ENCODE data around the gene SEC16B. TPM values are rescaled to one million over a fixed set of nuclear protein-coding genes. Genes with fewer than 3 reads are reported as not detected.

SEC16B gene
- total RNA-seq, 1 donor from 2014 or later: 2.2 TPM

DNA sequence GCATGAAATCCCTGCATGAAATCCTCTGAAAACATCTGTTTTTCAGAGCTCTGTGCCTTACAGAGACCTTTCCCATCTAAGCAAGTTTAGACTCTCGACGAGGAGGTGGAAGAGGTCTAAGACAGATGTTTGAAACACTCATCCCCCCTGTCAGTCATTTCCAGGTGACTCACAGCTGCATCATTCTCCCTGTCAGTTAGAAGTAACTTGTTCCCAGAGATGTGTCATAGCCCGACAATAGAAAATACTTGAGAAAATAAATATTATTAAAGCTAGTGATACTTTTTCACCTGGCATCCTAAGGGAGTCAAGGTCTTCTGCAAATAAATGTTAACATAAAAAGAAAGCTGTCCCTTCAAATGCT lies 41.6 kb upstream of the SEC16B start:
- ATAC-seq (no peak), DNase-seq (no peak)
- H3K27ac ChIP-seq: no peak overlapping the region

GRCh38 chr1:178010674-178011464 lies 41.0 kb upstream of the SEC16B start:
- Histone ChIP-seq H3K4me1 (no peaks in the 10 kb centered on the region), H3K27me3 (no peaks in the 10 kb centered on the region), H3K4me3 (no peak overlapping the region), H3K27ac (no peak overlapping the region), H3K9me3 (no peaks in the 10 kb centered on the region), H3K36me3 (no peaks in the 10 kb centered on the region)
- no peak for ATAC-seq
- TF ChIP-seq, protein P1, sequence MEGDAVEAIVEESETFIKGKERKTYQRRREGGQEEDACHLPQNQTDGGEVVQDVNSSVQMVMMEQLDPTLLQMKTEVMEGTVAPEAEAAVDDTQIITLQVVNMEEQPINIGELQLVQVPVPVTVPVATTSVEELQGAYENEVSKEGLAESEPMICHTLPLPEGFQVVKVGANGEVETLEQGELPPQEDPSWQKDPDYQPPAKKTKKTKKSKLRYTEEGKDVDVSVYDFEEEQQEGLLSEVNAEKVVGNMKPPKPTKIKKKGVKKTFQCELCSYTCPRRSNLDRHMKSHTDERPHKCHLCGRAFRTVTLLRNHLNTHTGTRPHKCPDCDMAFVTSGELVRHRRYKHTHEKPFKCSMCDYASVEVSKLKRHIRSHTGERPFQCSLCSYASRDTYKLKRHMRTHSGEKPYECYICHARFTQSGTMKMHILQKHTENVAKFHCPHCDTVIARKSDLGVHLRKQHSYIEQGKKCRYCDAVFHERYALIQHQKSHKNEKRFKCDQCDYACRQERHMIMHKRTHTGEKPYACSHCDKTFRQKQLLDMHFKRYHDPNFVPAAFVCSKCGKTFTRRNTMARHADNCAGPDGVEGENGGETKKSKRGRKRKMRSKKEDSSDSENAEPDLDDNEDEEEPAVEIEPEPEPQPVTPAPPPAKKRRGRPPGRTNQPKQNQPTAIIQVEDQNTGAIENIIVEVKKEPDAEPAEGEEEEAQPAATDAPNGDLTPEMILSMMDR (IDR thresholded peaks at IDR 0.05): no peak
- intact Hi-C loops (cut with DNase I): no loop called here
- no peak for DNase-seq

More for the DNA sequence above, 41.6 kb upstream of the SEC16B start:
- no peaks in the 10 kb centered on the region for H3K9me3 ChIP-seq
- H3K36me3 ChIP-seq: no peaks in the 10 kb centered on the region
- no peak overlapping the region for H3K4me3 ChIP-seq
- TF ChIP-seq, protein P1 (IDR thresholded peaks at IDR 0.05): no peak
- H3K4me1 ChIP-seq: no peaks in the 10 kb centered on the region
- H3K27me3 ChIP-seq: no peaks in the 10 kb centered on the region
- intact Hi-C loops (cut with DNase I): no loop called here

- Histone ChIP-seq H3K27me3 (no peaks in the 10 kb centered on the region), H3K36me3 (no peaks in the 10 kb centered on the region), H3K9me3 (no peaks in the 10 kb centered on the region), H3K4me1 (no peaks in the 10 kb centered on the region), H3K27ac (no peak overlapping the region), H3K4me3 (no peak overlapping the region)
- ATAC-seq: no peak
- TF ChIP-seq, protein P1 (IDR thresholded peaks at IDR 0.05): no peak
- intact Hi-C loops (cut with DNase I): no loop called here
- DNase-seq: no peak
Measured at GRCh38 chr1:178006043-178006442, 36.2 kb upstream of the SEC16B start.

DNA sequence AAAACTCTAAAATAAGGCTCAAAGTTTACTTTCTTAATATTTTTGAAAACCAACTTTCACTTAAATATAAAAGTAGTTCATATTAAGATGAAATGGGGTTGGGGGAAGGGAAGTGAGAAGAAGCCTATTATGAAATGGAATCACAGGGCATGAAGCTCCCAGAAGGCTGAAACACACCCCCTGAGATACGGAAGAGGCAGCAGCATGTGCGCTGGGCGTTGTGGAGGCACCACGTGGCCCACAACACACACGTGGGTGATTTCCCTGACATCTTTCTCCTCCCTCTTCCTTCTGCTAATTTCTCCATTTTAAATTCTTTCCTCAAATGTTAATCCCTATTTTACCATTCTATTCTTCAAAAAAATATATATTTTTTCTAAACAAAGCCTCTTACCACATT lies 35.6 kb upstream of the SEC16B start:
- TF ChIP-seq, protein P1 (IDR thresholded peaks at IDR 0.05): no peak
- no peaks in the 10 kb centered on the region for H3K4me1 ChIP-seq
- H3K36me3 ChIP-seq: no peaks in the 10 kb centered on the region
- no peak for ATAC-seq
- no peaks in the 10 kb centered on the region for H3K9me3 ChIP-seq
- no peak for DNase-seq
- no peak overlapping the region for H3K27ac ChIP-seq
- intact Hi-C loops (cut with DNase I): no loop called here
- no peaks in the 10 kb centered on the region for H3K27me3 ChIP-seq
- no peak overlapping the region for H3K4me3 ChIP-seq

GRCh38 chr1:178004926-178005391 lies 35.1 kb upstream of the SEC16B start:
- H3K27me3 ChIP-seq: no peaks in the 10 kb centered on the region
- DNase-seq (no peak), ATAC-seq (no peak)
- H3K36me3 ChIP-seq: no peaks in the 10 kb centered on the region
- H3K27ac ChIP-seq: no peak overlapping the region
- H3K9me3 ChIP-seq: no peaks in the 10 kb centered on the region
- TF ChIP-seq, protein P1 (IDR thresholded peaks at IDR 0.05): no peak
- no peak overlapping the region for H3K4me3 ChIP-seq
- no peaks in the 10 kb centered on the region for H3K4me1 ChIP-seq
- intact Hi-C loops (cut with DNase I): no loop called here

Data from upper lobe of right lung (tissue), 1 donor.